Activated CD8-positive, alpha-beta memory T cell treated with anti-CD3 and anti-CD28 coated beads, Interleukin-2, amount 50 U/mL, for 24 hours (primary cell): ENCODE measurements around the gene TMA7B.
"Not testable (repeated sequence)": the region's sequence is repeated elsewhere in the genome, so short reads cannot be mapped to it uniquely, and the experiment has no call there.

Source experiments
- DNase-seq: peaks from one replicate; pipeline ENCODE4 v3.0.0-alpha.2; 2020; ENCODE audit errors: extremely low read depth

The TMA7B gene

GRCh38 chr22:39983346-39983745, 23.1 kb downstream of the TMA7B start:
- DNase-seq = no peak

GRCh38 chr22:39984006-39984405, 23.8 kb downstream of the TMA7B start:
- DNase-seq = no peak

- no peak for DNase-seq
Measured at GRCh38 chr22:39984746-39985145, 24.5 kb downstream of the TMA7B start.

- DNase-seq = no peak
Measured at GRCh38 chr22:39985383-39986035, 25.3 kb downstream of the TMA7B start.

GRCh38 chr22:39988386-39989114, 28.4 kb downstream of the TMA7B start:
- DNase-seq = no peak

GRCh38 chr22:39989633-39990032, 29.4 kb downstream of the TMA7B start:
- DNase-seq = no peak

- no peak for DNase-seq
Measured at GRCh38 chr22:39990686-39991085, 30.5 kb downstream of the TMA7B start.

- DNase-seq = no peak
Measured at GRCh38 chr22:39991159-39991860, 31.1 kb downstream of the TMA7B start.

- no peak for DNase-seq
Measured at GRCh38 chr22:39992088-39992826, 32.1 kb downstream of the TMA7B start.

GRCh38 chr22:39992894-39993293, 32.7 kb downstream of the TMA7B start:
- not testable (repeated sequence) for DNase-seq

GRCh38 chr22:39994041-39994565, 33.9 kb downstream of the TMA7B start:
- DNase-seq = no peak

- DNase-seq = no peak
Measured at GRCh38 chr22:39994566-39995392, 34.6 kb downstream of the TMA7B start, which contains the start of gene FAM83F. Gene FAM83F (plus strand): TSS chr22:39994954. CDS start chr22:39995043, 89 bp downstream.

GRCh38 chr22:39995393-39996252, 35.4 kb downstream of the TMA7B start:
- DNase-seq = no peak

GRCh38 chr22:39996732-39997131, 36.5 kb downstream of the TMA7B start:
- DNase-seq = no peak

- no peak for DNase-seq
Measured at GRCh38 chr22:39997421-39997820, 37.2 kb downstream of the TMA7B start.

GRCh38 chr22:39997939-39998726, 37.9 kb downstream of the TMA7B start:
- DNase-seq = no peak

GRCh38 chr22:39999144-39999757, 39.1 kb downstream of the TMA7B start:
- no peak for DNase-seq

- no peak for DNase-seq
Measured at GRCh38 chr22:40000171-40000570, 40.0 kb downstream of the TMA7B start.

- DNase-seq = no peak
Measured at GRCh38 chr22:40001106-40001505, 40.9 kb downstream of the TMA7B start.
